A549 (cell line): ENCODE measurements around the gene MR1.

Experiments used
- EP300 ChIP-seq, 2 experiments: fragments of >200 bp; sonication (Bioruptor Twin); formaldehyde crosslinking; IDR thresholded peaks; 2 replicates in 1 of 2; 3 replicates in 1 of 2; pipeline ENCODE4 v1.6.1; 2016 to 2017
- FOXS1 ChIP-seq: fragments of 250-450 bp; sonication (Bioruptor Pico); IDR thresholded peaks from 2 replicates; pipeline ENCODE4 v1.5.0; 2020; ENCODE audit warnings: mild to moderate bottlenecking, moderate library complexity
- POLR2A ChIP-seq: IDR thresholded peaks from 2 replicates; pipeline ENCODE4 v1.6.1; 2012; ENCODE audit warnings: mild to moderate bottlenecking, low read length
- TFCP2L1 ChIP-seq: fragments of 250-450 bp; sonication (Bioruptor Pico); IDR thresholded peaks from 2 replicates; pipeline ENCODE4 v1.5.0; 2021; ENCODE audit warnings: mild to moderate bottlenecking
- USF2 ChIP-seq: fragments of 450-650 bp; IDR thresholded peaks from 2 replicates; pipeline ENCODE4 v1.6.1; 2014; ENCODE audit warnings: antibody characterized with exemption

GRCh38 chr1:181044449-181044966 lies 10.7 kb downstream of the MR1 start:
- TF ChIP-seq USF2 (no peak), FOXS1 (CRISPR knock-in tag) (no peak), POLR2A (no peak), EP300 (IDR thresholded peaks at IDR 0.05) (no peak), TFCP2L1 (CRISPR knock-in tag) (no peak)
